Motor neuron (in vitro differentiated cells): ENCODE measurements around the gene VWA8. TPM values are rescaled to one million over a fixed set of nuclear protein-coding genes. Genes with fewer than 3 reads are reported as not detected.
"Not testable (repeated sequence)": the region's sequence is repeated elsewhere in the genome, so short reads cannot be mapped to it uniquely, and the experiment has no call there.

Source experiments
- ATAC-seq, 8 experiments: fragments of 200-7000 bp; cut with Tn5 transposase; replicated peaks in 6 of 8; 2 replicates each; pipeline ENCODE4 v1.8.0; 2021; ENCODE audit warnings: mild to moderate bottlenecking in 8 of 8, moderate library complexity in 8 of 8
- H3K27ac ChIP-seq, 2 donors: fragments of 250-450 bp; sonication (Bioruptor Pico); 2 replicates each; pipeline ENCODE4 v1.9.0; 2021; ENCODE audit warnings: antibody characterized with exemption in 2 of 2, mild to moderate bottlenecking in 2 of 2, moderate library complexity in 1 of 2
- H3K4me1 ChIP-seq, 2 donors: fragments of 250-450 bp; sonication (Bioruptor Pico); replicated peaks in 1 of 2; 2 replicates each; pipeline ENCODE4 v1.6.1; 2021; ENCODE audit warnings: antibody characterized with exemption in 2 of 2, mild to moderate bottlenecking in 2 of 2, moderate library complexity in 1 of 2
- H3K4me3 ChIP-seq, 5 donors: fragments of 250-450 bp; sonication (Bioruptor Pico); 2 replicates each; pipeline ENCODE4 v1.9.0; 2021; ENCODE audit warnings: antibody characterized with exemption in 5 of 5, mild to moderate bottlenecking in 5 of 5, moderate library complexity in 4 of 5
- WGBS, 10 experiments: fragments of 450-650 bp; shearing (Covaris generic); methylation state at CpG; one replicate each; pipeline ENCODE4 v1.0.0; 2022; 5-methylcytosine and 5-hydroxymethylcytosine counted together
- in situ Hi-C, 9 experiments: fragments of 400-800 bp; cut with MboI; loops; one replicate each; pipeline ENCODE4 v1.15.0; 2021; ENCODE audit warnings: low sequenced_read_pairs in 9 of 9, low pct_unique_long_range_greater_than_20kb in 2 of 9; ENCODE audit not compliant: unreplicated experiment in 9 of 9
- total RNA-seq, 8 experiments: library from RNA; unstranded; fragments of 300-600 nt; gene quantifications; 2 replicates each; pipeline versions ENCODE4 v1.2.3 to v1.2.4, GENCODE V29; 2022

The VWA8 gene
- total RNA-seq, 8 experiments from 2014 or later, result 9.1 to 31.7 (median 11.8) TPM

DNA sequence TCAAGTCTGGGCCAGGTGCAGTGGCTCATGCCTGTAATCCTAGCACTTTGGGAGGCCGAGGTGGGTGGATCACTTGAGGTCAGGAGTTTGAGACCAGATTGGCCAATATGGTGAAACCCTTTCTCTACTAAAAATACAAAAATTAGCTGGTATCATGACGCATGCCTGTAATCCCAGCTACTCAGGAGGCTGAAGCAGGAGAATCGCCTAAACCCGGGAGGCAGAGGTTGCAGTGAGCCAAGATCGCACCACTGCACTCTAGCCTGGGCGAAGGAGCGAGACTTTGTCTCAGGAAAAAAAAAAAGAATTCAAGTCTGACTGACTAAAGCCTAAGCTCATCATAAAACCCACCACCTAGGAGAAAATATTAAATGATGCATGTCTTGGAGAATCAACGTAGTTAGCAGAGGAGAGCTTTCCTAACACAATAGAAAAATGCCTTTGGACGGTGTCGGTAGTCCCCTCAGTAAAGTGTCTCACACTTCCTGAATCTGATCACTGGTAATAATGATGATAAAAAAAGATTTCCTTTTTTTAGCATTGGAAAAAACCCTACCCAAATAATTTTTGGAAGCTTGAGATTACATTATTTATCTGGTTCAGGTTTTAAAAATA lies 313.1 kb downstream of the VWA8 start:
- H3K4me1 ChIP-seq, ATAC-seq, in situ Hi-C loops, H3K27ac ChIP-seq, H3K4me3 ChIP-seq: not testable (repeated sequence)
- WGBS, 10 experiments, result 92 to 100% (median 94%) methylated on average over 2 to 10 of the region's 10 CpGs; no CpG with 5 or more reads in 2 of the 10 experiments

DNA sequence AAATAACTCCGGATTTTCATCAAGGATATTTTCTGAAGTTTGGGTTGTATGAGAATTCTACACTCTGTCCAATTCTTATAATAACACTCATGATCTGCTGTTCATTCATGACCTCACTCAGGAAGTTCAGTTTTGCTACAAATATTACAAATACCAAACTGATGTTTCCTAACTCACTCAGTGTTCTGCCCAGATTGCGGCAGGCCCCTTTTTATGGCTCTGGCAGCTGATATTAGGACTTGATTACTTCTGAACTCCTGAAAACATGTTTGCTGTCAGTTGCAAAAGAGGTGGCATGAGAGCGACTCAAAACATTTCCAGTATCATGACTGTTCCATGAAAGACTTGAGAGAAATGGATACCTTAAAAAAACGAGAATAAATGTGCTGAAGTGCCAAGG lies 315.6 kb downstream of the VWA8 start:
- ATAC-seq, result peak in 2 of 8 experiments; percentile 63 to 69
- Histone ChIP-seq H3K4me1 (peaks cover 7 to 8% of the 10 kb centered on the region in 2 donors), H3K27ac (no peak overlapping the region), H3K4me3 (no peak overlapping the region)
- in situ Hi-C loops, result no loop called here
- 0 to 87% (median 78%) methylated on average over 2 to 4 of the region's 4 CpGs; no CpG with 5 or more reads in 3 of the 10 experiments for WGBS, 10 experiments

DNA sequence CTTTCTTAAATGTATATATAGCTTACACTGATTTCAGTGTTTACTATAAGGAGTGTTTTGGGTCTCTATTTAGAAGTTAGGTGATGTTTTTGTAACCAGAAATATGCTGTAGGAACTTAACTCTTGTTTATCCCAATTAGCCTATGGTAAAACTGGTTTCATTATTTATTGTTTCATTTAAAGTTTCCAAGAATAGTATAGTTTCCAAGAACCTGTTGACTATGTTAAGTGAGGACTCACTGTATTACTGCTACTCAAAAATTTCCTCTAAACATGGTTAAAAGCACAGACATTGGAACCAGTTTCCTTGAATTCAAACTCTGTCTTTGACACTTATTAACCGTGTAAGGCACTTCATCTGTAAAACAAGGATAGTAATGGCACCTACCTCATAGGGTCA lies 316.2 kb downstream of the VWA8 start:
- in situ Hi-C loops, result no loop called here
- peaks cover 13 to 14% of the 10 kb centered on the region in 2 donors for H3K4me1 ChIP-seq
- 73 to 100% (median 85%) methylated on average over 1 of the region's 1 CpG; no CpG with 5 or more reads in 4 of the 10 experiments for WGBS, 10 experiments
- H3K27ac ChIP-seq, result no peak overlapping the region
- H3K4me3 ChIP-seq, result no peak overlapping the region
- no peak for ATAC-seq

DNA sequence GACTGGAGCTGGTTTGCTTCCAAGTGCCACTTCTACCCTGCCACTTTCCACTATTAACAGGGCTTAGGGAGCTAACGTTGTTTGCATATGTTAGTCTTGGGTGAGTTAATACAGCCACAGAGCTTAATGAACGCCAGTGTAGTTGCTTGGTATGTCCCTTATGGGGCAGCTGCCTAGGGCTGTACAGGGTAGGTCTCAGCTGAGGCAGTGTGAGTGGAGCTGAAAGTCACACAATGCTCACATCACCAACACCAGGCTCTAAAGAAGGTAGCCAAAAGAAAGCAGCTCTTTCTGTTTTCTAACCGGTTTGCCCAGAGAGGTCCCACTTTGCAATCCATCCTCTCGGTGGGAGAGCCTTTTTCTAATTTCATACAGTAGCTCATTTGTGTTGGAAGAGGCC lies 317.4 kb downstream of the VWA8 start:
- no peak for ATAC-seq
- in situ Hi-C loops, result no loop called here
- H3K4me3 ChIP-seq, result no peak overlapping the region

DNA sequence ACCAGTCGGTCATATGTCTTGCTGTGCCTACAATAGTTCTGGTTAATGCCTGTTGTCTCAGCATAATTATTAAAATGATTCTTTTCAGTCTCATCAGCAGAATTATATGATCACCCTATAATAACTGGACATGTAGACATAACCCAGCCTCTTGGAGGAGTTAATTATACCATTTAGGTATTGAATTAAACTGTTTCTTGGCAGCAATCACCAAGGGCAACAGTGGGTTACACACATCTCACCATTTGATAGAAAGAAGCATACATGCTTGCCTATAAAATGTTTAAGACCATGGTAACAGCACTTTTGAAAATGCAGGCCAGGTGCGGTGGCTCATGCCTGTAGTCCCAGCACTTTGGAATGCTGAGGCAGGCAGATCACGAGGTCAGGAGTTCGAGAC lies 318.9 kb downstream of the VWA8 start:
- ATAC-seq, result peak in 3 of 8 experiments; percentile 29 to 85 (median 29)
- WGBS, 10 experiments, result 67 to 100% (median 92%) methylated on average over 1 to 3 of the region's 4 CpGs
- H3K4me3 ChIP-seq, result no peak overlapping the region
- in situ Hi-C loops, result no loop called here
- H3K4me1 ChIP-seq, result peaks cover 14 to 19% of the 10 kb centered on the region in 2 donors
- no peak overlapping the region for H3K27ac ChIP-seq

More for the DNA sequence above, 317.4 kb downstream of the VWA8 start:
- no peak overlapping the region for H3K27ac ChIP-seq
- H3K4me1 ChIP-seq, result peaks cover 14 to 19% of the 10 kb centered on the region in 2 donors
- 40 to 100% (median 82%) methylated on average over 1 to 4 of the region's 4 CpGs; no CpG with 5 or more reads in 4 of the 10 experiments for whole genome bisulfite sequencing, 10 experiments

DNA sequence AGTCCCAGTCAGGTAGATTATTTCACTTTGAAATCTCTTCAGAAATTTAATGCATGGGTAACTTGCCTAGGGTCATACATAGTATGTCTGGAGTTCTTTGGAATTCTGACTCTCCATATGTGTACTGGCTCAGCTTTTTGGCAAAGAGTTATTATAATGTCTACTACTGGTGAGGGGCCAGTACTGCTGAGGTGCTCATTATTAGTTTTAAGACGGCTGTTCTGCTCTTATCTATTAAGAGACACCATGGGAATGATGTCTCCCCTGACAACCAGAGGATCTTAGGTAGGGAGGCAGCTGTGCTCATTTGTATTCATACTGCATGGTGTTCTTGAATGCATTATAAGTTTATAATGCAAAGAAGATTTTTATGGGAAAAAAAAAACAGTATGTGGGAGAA lies 319.5 kb downstream of the VWA8 start:
- 13 to 100% (median 69%) methylated on average over 1 of the region's 1 CpG; no CpG with 5 or more reads in 2 of the 10 experiments for WGBS, 10 experiments
- in situ Hi-C loops, result no loop called here
- Histone ChIP-seq H3K4me3 (no peak overlapping the region), H3K4me1 (peaks cover 14 to 19% of the 10 kb centered on the region in 2 donors), H3K27ac (no peak overlapping the region)
- peak in 3 of 8 experiments; percentile 40 to 79 (median 73) for ATAC-seq

DNA sequence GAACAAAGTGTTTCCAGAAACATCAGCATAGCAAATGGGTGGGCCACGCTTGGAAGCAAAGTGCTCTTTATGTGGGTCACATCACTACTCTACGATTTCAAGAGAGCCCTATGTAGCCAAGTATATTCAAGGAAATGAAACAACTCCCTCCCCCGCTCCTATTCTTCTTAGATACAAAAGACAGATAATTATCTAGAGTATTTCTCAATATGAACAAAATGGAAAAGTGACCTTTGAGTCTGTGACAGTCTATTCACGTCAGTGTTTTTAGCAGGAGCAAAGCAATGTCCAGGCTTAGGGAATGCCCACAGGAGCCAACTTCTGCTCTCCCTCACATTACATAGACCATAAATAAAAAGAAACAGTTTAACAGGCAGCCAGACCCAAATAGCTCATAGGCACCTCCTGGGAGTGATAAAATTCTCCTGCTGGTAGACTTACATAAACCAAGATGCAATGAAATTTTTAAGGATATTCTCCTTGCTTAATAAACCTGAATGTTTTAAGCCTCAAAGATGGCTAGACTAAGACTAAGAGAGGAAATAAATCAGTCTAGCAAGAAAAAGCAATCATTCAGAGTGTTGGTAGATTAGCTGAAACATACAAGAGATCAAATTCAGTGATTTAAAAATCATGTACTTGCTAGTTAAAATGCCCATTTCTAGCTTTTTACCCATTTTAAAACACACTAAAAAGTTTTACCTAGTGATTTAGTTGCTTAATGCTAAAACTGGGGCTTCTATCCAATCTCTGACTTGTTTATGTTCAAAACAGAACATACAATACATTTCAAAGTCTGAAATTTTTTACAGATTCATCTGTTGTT lies 320.7 kb downstream of the VWA8 start:
- peak in 5 of 8 experiments; percentile 27 to 84 (median 33) for ATAC-seq
- H3K4me3 ChIP-seq, result no peak overlapping the region
- WGBS, 10 experiments, result 36 to 87% (median 67%) methylated on average over 2 to 4 of the region's 4 CpGs; no CpG with 5 or more reads in 1 of the 10 experiments
- peaks cover 14 to 19% of the 10 kb centered on the region in 2 donors for H3K4me1 ChIP-seq
- in situ Hi-C loops, result no loop called here
- no peak overlapping the region for H3K27ac ChIP-seq

DNA sequence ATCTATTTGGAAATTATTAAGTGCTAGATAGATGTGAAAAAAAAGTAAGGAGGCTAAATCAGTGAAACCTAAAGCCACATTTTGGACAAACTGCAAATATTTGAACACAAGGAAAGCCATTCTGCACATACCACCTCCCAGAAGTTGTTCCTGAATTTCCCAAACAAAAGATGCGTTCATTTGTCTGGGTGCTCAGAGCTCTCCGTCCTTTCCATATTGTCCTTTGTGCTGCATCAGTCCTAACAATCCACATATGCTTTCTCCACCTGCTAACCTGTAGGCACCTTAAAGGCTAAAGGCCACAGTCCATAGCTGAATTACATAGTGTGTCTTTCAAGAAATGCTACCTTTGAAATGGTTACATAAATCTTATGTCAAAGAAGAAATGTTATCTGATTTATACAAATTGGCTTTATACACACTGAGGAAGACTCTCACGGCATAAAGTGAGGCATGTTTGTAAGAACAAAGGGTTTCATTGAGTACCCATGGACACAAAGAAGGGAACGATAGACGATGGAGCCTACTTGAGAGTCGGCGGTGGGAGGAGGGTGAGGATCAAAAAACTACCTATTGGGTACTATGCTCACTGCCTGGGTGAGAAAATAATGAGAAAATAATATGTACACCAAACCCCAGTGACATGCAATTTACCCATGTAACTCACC lies 321.5 kb downstream of the VWA8 start:
- 71 to 97% (median 92%) methylated on average over 3 to 7 of the region's 7 CpGs; no CpG with 5 or more reads in 1 of the 10 experiments for WGBS, 10 experiments
- ATAC-seq, result no peak

DNA sequence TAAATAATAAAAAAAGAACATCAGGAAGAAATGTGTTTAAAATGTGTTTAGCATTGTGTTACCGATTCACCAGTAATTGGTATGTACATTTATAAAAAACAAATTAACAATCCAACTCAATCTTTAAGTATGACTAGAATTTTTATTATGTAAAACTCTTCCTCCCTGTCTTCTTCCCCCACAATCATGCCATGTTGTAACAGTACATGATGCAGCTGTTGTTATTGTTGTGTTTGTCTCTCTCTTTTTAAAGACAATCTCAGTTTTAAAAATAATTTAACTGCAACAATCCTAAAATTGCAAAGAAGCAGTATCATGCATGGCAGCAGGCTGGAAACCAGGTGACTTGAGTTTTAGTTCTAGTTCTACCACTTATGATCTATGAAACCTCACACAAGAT lies 323.3 kb downstream of the VWA8 start:
- Histone ChIP-seq H3K27ac (no peak overlapping the region), H3K4me3 (no peak overlapping the region), H3K4me1 (peaks cover 14 to 19% of the 10 kb centered on the region in 2 donors)
- 9 to 100% (median 55%) methylated on average over 1 of the region's 1 CpG; no CpG with 5 or more reads in 3 of the 10 experiments for WGBS, 10 experiments
- in situ Hi-C loops, result no loop called here
- ATAC-seq, result no peak

More for the DNA sequence above, 321.5 kb downstream of the VWA8 start:
- H3K27ac ChIP-seq, result no peak overlapping the region
- H3K4me1 ChIP-seq, result peaks cover 14 to 19% of the 10 kb centered on the region in 2 donors
- in situ Hi-C loops, result no loop called here
- no peak overlapping the region for H3K4me3 ChIP-seq

DNA sequence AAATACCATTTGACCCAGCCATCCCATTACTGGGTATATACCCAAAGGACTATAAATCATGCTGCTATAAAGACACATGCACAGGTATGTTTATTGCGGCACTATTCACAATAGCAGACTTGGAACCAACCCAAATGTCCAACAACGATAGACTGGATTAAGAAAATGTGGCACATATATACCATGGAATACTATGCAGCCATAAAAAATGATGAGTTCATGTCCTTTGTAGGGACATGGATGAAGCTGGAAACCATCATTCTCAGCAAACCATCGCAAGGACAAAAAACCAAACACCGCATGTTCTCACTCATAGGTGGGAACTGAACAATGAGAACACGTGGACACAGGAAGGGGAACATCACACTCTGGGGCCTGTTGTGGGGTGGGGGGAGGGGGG lies 323.9 kb downstream of the VWA8 start:
- in situ Hi-C loops, H3K4me3 ChIP-seq, ATAC-seq, H3K27ac ChIP-seq: not testable (repeated sequence)
- peaks cover 14 to 19% of the 10 kb centered on the region in 2 donors for H3K4me1 ChIP-seq
- no CpG with 5 or more reads among the region's 5 CpGs for WGBS, 10 experiments

DNA sequence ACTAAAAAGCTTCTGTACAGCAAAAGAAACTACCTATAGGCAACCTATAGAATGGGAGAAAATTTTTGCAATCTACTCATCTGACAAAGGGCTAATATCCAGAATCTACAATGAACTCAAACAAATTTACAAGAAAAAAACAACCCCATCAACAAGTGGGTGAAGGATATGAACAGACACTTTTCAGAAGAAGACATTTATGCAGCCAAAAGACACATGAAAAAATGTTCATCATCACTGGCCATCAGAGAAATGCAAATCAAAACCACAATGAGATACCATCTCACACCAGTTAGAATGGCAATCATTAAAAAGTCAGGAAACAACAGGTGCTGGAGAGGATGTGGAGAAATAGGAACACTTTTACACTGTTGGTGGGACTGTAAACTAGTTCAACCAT lies 324.3 kb downstream of the VWA8 start:
- H3K27ac ChIP-seq, ATAC-seq, in situ Hi-C loops, H3K4me3 ChIP-seq: not testable (repeated sequence)
- H3K4me1 ChIP-seq, result peaks cover 9 to 19% of the 10 kb centered on the region in 2 donors

DNA sequence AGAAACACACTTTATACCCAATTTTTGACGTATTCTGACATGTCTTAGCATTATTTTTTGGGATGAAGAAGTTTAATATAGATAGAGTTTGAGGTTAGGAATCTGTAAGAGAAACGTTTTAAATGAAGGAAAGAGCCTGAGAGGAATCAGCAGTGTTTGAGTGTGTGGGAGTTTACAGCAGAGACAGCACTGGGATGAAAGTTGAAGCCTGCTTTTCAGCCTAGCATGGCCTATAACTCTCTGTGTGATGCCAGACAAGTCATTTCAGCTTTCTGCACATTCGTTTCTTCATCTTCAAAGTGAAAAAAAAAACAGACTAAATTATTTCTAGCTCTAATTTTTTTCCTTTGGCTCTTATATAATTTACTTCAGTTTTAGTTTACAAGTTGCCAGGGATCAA lies 326.5 kb downstream of the VWA8 start:
- Histone ChIP-seq H3K27ac (no peak overlapping the region), H3K4me3 (no peak overlapping the region), H3K4me1 (peaks cover 0 to 2% of the 10 kb centered on the region in 2 donors)
- WGBS, 10 experiments, result 52 to 92% (median 78%) methylated on average over 1 to 3 of the region's 3 CpGs
- no peak for ATAC-seq
- in situ Hi-C loops, result no loop called here

DNA sequence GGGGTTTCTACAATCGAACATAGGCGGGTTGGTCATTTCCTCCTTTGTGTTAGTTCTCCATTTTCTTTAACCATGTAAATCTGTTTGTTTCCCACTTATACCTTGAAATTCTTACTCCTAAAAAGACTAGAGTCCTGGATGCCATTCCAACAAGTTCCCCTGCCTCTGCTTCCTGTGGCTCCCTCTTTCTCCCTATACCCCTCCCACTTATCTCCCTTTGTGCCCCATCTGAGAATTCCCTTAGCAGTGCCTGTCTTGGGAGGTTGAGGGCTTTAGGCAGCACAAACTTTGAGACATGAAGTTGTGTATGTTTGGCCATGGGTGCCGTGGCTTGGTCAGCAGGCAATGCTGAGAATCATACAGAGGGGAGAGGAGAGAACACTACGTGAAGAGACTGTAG lies 327.1 kb downstream of the VWA8 start:
- Histone ChIP-seq H3K27ac (no peak overlapping the region), H3K4me1 (no peaks in the 10 kb centered on the region), H3K4me3 (no peak overlapping the region)
- in situ Hi-C loops, result no loop called here
- no peak for ATAC-seq
- 75 to 98% (median 93%) methylated on average over 1 to 4 of the region's 4 CpGs; no CpG with 5 or more reads in 2 of the 10 experiments for WGBS, 10 experiments
